Fibroblast of lung (primary cell): ENCODE results near the gene MS4A10.

Experiments
- CTCF ChIP-seq, 2 donors: IDR thresholded peaks in 1 of 2; conservative IDR thresholded peaks in 1 of 2; 1 replicate in 1 of 2; 2 replicates in 1 of 2; pipeline ENCODE4 v1.5.1; 2011 to 2012; ENCODE audit warnings: low read length in 2 of 2, control low read depth in 1 of 2, inconsistent platforms in 1 of 2, low read depth in 1 of 2, mild to moderate bottlenecking in 1 of 2
- EZH2 ChIP-seq: IDR thresholded peaks from 2 replicates; pipeline ENCODE4 v1.5.1; 2012; ENCODE audit warnings: low read length, control low read depth, mild to moderate bottlenecking; ENCODE audit errors: missing control alignments

- TF ChIP-seq EZH2 (no peak), CTCF (conservative IDR thresholded peaks at IDR 0.05 in 1 of 2, IDR thresholded peaks at IDR 0.05 in 1 of 2; ENCODE audit: low read depth in 1 of 2, low read length in 2 of 2) (no peak)
These were observed 5.6 kb downstream of the MS4A10 start for GRCh38 chr11:60790726-60791125.
